B cell (primary cell): Measurements from ENCODE around the gene TPTE2.

Source experiments
- EZH2 ChIP-seq: IDR thresholded peaks from 2 replicates; pipeline ENCODE4 v1.6.1; 2012; ENCODE audit warnings: borderline replicate concordance, low read depth, mild to moderate bottlenecking, moderate library complexity, low read length; ENCODE audit not compliant: insufficient read depth, poor library complexity, severe bottlenecking
- TF ChIP-seq, protein P1 (sequence below): fragments of 200-600 bp; IDR thresholded peaks from one replicate; pipeline ENCODE4 v1.8.0; 2022; ENCODE audit warnings: antibody characterized with exemption, mild to moderate bottlenecking

DNA sequence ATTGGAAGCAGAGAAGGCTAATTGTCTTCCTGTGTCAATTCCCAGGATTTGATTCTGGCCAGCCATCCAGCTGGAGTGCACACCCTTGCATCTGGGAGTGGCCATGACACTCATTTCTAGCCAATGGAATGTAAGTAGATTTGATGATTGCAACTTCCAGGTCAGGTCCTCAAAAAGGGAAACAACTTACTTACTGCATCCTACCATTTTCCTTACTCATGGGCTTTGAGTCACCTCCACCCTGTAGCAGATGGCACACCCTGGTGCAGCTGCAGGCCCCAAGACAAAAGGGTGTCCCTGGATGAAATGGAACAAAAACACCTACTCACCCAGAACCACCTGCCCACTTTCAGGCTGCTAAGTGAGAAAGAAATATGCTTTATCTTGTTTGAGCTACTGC, 44.8 kb upstream of the TPTE2 start:
- TF ChIP-seq, protein P1, sequence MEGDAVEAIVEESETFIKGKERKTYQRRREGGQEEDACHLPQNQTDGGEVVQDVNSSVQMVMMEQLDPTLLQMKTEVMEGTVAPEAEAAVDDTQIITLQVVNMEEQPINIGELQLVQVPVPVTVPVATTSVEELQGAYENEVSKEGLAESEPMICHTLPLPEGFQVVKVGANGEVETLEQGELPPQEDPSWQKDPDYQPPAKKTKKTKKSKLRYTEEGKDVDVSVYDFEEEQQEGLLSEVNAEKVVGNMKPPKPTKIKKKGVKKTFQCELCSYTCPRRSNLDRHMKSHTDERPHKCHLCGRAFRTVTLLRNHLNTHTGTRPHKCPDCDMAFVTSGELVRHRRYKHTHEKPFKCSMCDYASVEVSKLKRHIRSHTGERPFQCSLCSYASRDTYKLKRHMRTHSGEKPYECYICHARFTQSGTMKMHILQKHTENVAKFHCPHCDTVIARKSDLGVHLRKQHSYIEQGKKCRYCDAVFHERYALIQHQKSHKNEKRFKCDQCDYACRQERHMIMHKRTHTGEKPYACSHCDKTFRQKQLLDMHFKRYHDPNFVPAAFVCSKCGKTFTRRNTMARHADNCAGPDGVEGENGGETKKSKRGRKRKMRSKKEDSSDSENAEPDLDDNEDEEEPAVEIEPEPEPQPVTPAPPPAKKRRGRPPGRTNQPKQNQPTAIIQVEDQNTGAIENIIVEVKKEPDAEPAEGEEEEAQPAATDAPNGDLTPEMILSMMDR: no peak
- no peak for TF ChIP-seq EZH2
